Astrocyte (in vitro differentiated cells and primary cell): ENCODE data around the gene RASGRP3.

Experiments
- EZH2 ChIP-seq: IDR thresholded peaks from 2 replicates; pipeline ENCODE4 v1.6.1; 2012; ENCODE audit warnings: mild to moderate bottlenecking, low read length, inconsistent platforms; ENCODE audit not compliant: insufficient read depth
- TF ChIP-seq, protein P1 (sequence below): IDR thresholded peaks from 2 replicates; pipeline ENCODE4 v1.5.1; 2011; ENCODE audit warnings: low read depth, mild to moderate bottlenecking, inconsistent platforms, low read length, moderate library complexity; ENCODE audit not compliant: insufficient read depth

DNA sequence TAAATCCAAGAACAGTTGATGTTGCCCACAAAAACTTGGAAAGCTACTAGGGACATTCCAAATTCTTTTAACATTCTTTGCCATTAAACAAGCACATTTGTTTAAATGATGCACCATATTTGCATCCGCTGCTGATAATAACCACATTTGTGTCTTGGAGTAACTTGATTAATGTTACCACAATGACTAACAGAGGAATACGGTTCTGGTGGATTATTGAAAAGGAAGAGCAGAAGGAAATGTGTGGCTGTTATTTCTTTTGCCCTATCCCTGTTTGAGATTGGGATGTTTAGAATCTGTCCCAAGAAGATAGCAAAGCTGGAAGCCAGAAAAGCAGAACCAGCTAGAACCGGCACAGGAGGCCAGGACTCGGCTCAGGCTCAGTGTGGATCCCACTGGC lies 39.2 kb upstream of the RASGRP3 start:
- TF ChIP-seq, protein P1, sequence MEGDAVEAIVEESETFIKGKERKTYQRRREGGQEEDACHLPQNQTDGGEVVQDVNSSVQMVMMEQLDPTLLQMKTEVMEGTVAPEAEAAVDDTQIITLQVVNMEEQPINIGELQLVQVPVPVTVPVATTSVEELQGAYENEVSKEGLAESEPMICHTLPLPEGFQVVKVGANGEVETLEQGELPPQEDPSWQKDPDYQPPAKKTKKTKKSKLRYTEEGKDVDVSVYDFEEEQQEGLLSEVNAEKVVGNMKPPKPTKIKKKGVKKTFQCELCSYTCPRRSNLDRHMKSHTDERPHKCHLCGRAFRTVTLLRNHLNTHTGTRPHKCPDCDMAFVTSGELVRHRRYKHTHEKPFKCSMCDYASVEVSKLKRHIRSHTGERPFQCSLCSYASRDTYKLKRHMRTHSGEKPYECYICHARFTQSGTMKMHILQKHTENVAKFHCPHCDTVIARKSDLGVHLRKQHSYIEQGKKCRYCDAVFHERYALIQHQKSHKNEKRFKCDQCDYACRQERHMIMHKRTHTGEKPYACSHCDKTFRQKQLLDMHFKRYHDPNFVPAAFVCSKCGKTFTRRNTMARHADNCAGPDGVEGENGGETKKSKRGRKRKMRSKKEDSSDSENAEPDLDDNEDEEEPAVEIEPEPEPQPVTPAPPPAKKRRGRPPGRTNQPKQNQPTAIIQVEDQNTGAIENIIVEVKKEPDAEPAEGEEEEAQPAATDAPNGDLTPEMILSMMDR, result no peak
- TF ChIP-seq EZH2, result no peak
